Left lung (tissue), 10 donors: ENCODE results near the gene RBFOX2. TPM values are rescaled to one million over a fixed set of nuclear protein-coding genes. Genes with fewer than 3 reads are reported as not detected.

Experiments
- ATAC-seq: fragments of 200-7000 bp; cut with Tn5 transposase; one replicate; pipeline ENCODE4 v1.9.1; 2020; ENCODE audit warnings: moderate library complexity
- DNase-seq, 4 donors: peaks; one replicate each; pipeline ENCODE4 v3.0.0-alpha.2; 2013 to 2020
- H3K27ac ChIP-seq, 2 donors: fragments of 200-600 bp; sonication (generic) in 1 of 2; one replicate each; pipeline versions ENCODE4 v1.5.0 to v1.8.0; 2020 to 2021
- H3K27me3 ChIP-seq, 2 donors: fragments of 200-600 bp; sonication (generic) in 1 of 2; one replicate each; pipeline versions ENCODE4 v1.5.0 to v1.8.0; 2020 to 2021
- H3K36me3 ChIP-seq, 2 donors: fragments of 200-600 bp; sonication (generic) in 1 of 2; one replicate each; pipeline versions ENCODE4 v1.5.0 to v1.8.0; 2020 to 2021
- H3K4me1 ChIP-seq, 2 donors: fragments of 200-600 bp; one replicate each; pipeline ENCODE4 v1.8.0; 2021
- H3K4me3 ChIP-seq, 2 donors: fragments of 200-600 bp; sonication (generic) in 1 of 2; one replicate each; pipeline versions ENCODE4 v1.5.0 to v1.8.0; 2020 to 2021; ENCODE audit warnings: mild to moderate bottlenecking in 1 of 2
- H3K9me3 ChIP-seq, 2 donors: fragments of 200-600 bp; sonication (generic) in 1 of 2; one replicate each; pipeline versions ENCODE4 v1.5.0 to v1.8.0; 2020 to 2021
- intact Hi-C, 2 donors: fragments of 100-400 bp; cut with DNase I; formaldehyde crosslinking; loops; one replicate each; pipeline versions ENCODE4 v1.11.2 to v1.14.2; 2022
- polyA plus RNA-seq, 6 donors: library from polyadenylated mRNA; unstranded; fragments of 120-200 nt; gene quantifications; one replicate each; pipeline ENCODE4 v1.2.1, GENCODE V29; 2013; ENCODE audit not compliant: insufficient read length in 6 of 6
- total RNA-seq, 2 donors: library from RNA; stranded (reverse); fragmentation: NEBNext Ultra II Directional; extraction: Animal tissue kit (Norgen Biotek cat#: 25700); gene quantifications; one replicate each; pipeline ENCODE4 v1.2.1, GENCODE V29; 2021
- TF ChIP-seq, protein P1 (sequence below), 2 donors: fragments of 200-600 bp; sonication (generic) in 1 of 2; IDR thresholded peaks; one replicate each; pipeline versions ENCODE4 v1.5.0 to v1.8.0; 2021; ENCODE audit warnings: antibody characterized with exemption in 2 of 2
- donor health status: DM: no; HTN: yes; CAD: no.
- donor health status: DM: no; HTN: no; CAD: no.

RBFOX2 gene
- total and polyA plus RNA-seq, 8 donors, result 63.1 to 171 (median 154) TPM

DNA sequence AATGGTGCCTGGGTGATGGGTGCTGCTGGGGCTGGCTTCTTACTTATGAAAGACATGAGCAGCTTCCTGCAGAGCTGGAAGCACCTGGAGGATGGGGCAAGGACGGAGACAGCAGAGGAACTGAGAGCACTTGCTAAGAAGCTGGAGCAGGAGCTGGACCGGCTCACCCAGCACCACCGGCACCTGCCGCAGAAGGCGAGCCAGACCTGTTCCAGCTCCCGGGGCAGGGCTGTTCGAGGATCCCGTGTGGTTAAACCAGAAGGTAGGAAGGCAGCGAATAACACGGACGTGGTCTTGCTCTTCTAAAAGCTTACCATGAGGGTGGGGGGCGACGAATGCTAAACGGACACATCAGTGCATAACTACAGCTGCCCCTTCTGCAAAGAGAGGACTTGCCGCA, 301.7 kb downstream of the RBFOX2 start:
- DNase-seq, result no peak
- H3K36me3 ChIP-seq, result no peaks in the 10 kb centered on the region
- no peak overlapping the region for H3K4me3 ChIP-seq
- intact Hi-C loops, result no loop called here
- ATAC-seq, result no peak
- no peaks in the 10 kb centered on the region for H3K9me3 ChIP-seq
- H3K4me1 ChIP-seq, result no peaks in the 10 kb centered on the region
- H3K27me3 ChIP-seq, result no peaks in the 10 kb centered on the region
- TF ChIP-seq, protein P1, sequence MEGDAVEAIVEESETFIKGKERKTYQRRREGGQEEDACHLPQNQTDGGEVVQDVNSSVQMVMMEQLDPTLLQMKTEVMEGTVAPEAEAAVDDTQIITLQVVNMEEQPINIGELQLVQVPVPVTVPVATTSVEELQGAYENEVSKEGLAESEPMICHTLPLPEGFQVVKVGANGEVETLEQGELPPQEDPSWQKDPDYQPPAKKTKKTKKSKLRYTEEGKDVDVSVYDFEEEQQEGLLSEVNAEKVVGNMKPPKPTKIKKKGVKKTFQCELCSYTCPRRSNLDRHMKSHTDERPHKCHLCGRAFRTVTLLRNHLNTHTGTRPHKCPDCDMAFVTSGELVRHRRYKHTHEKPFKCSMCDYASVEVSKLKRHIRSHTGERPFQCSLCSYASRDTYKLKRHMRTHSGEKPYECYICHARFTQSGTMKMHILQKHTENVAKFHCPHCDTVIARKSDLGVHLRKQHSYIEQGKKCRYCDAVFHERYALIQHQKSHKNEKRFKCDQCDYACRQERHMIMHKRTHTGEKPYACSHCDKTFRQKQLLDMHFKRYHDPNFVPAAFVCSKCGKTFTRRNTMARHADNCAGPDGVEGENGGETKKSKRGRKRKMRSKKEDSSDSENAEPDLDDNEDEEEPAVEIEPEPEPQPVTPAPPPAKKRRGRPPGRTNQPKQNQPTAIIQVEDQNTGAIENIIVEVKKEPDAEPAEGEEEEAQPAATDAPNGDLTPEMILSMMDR (IDR thresholded peaks at IDR 0.05), result no peak
- H3K27ac ChIP-seq, result no peak overlapping the region

DNA sequence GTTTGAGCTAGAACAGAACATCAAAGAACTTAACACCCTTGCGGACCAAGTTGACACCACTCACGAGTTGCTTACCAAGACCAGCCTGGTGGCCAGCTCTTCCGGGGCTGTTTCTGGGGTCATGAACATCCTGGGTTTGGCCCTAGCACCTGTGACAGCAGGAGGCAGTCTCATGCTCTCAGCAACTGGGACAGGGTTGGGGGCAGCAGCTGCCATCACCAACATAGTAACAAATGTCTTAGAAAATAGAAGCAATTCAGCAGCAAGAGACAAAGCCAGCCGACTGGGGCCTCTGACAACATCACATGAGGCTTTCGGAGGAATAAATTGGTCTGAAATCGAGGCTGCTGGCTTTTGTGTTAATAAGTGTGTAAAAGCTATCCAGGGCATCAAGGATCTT, 302.2 kb downstream of the RBFOX2 start:
- DNase-seq, result no peak
- TF ChIP-seq, protein P1 (IDR thresholded peaks at IDR 0.05), result no peak

GRCh38 chr22:35725521-35725920, 303.1 kb downstream of the RBFOX2 start:
- DNase-seq (no peak), ATAC-seq (no peak)
- H3K27me3 ChIP-seq, result no peaks in the 10 kb centered on the region
- H3K36me3 ChIP-seq, result no peaks in the 10 kb centered on the region
- H3K9me3 ChIP-seq, result no peaks in the 10 kb centered on the region
- H3K4me1 ChIP-seq, result no peaks in the 10 kb centered on the region
- no peak overlapping the region for H3K27ac ChIP-seq
- intact Hi-C loops, result no loop called here
- no peak overlapping the region for H3K4me3 ChIP-seq
- TF ChIP-seq, protein P1 (IDR thresholded peaks at IDR 0.05), result no peak

More for the DNA sequence above, 302.2 kb downstream of the RBFOX2 start:
- H3K9me3 ChIP-seq, result no peaks in the 10 kb centered on the region
- intact Hi-C loops, result no loop called here
- ATAC-seq, result no peak
- H3K27ac ChIP-seq, result no peak overlapping the region
- H3K4me1 ChIP-seq, result no peaks in the 10 kb centered on the region
- H3K27me3 ChIP-seq, result no peaks in the 10 kb centered on the region
- no peaks in the 10 kb centered on the region for H3K36me3 ChIP-seq
- H3K4me3 ChIP-seq, result no peak overlapping the region

- H3K27me3 ChIP-seq, result no peaks in the 10 kb centered on the region
- no peak for DNase-seq
Measured at GRCh38 chr22:35721960-35722359, 306.7 kb downstream of the RBFOX2 start.

GRCh38 chr22:35719212-35719875, 309.3 kb downstream of the RBFOX2 start:
- Histone ChIP-seq H3K9me3 (no peaks in the 10 kb centered on the region), H3K4me3 (no peak overlapping the region), H3K36me3 (no peaks in the 10 kb centered on the region), H3K27me3 (no peaks in the 10 kb centered on the region), H3K4me1 (no peaks in the 10 kb centered on the region), H3K27ac (no peak overlapping the region)
- ATAC-seq (no peak), DNase-seq (no peak)
- intact Hi-C loops, result no loop called here
- TF ChIP-seq, protein P1 (IDR thresholded peaks at IDR 0.05), result no peak

More at GRCh38 chr22:35721960-35722359, 306.7 kb downstream of the RBFOX2 start:
- intact Hi-C loops, result no loop called here
- Histone ChIP-seq H3K9me3 (no peaks in the 10 kb centered on the region), H3K4me1 (no peaks in the 10 kb centered on the region), H3K4me3 (no peak overlapping the region), H3K36me3 (no peaks in the 10 kb centered on the region), H3K27ac (no peak overlapping the region)
- no peak for ATAC-seq
- TF ChIP-seq, protein P1 (IDR thresholded peaks at IDR 0.05), result no peak
